ENCODE results near the gene OSBP. TPM values are rescaled to one million over a fixed set of nuclear protein-coding genes. Genes with fewer than 3 reads are reported as not detected.
A peak's percentile ranks its signal among the peaks of the same experiment; 100 is the strongest.

The OSBP gene
- total RNA-seq, 1 experiment from 2014 or later = 43.8 TPM

- Histone ChIP-seq H3K4me2 (ENCODE audit: low read length) (peak overlapping the region; percentile 86; the same call in 1 of the 2 replicates), H3K79me2 (ENCODE audit: insufficient read depth, low read length) (no peaks in the 10 kb centered on the region), H3K4me1 (ENCODE audit: control insufficient read depth in 1 of 2, insufficient read depth in 2 of 2, low read length in 2 of 2) (peaks cover 32 to 84% of the 10 kb centered on the region in 2 experiments), H2AFZ (ENCODE audit: low read depth, low read length, poor library complexity, severe bottlenecking) (peak overlapping the region; percentile 46), H3K9ac (ENCODE audit: low read length) (no peak overlapping the region), H3K4me3 (replicated peaks in 1 of 2; ENCODE audit: low read depth in 1 of 2, low read length in 2 of 2) (no peak overlapping the region), H3K9me3 (ENCODE audit: control insufficient read depth in 1 of 2, insufficient read depth in 1 of 2, low read depth in 1 of 2, low read length in 2 of 2) (no peaks in the 10 kb centered on the region), H3K27me3 (ENCODE audit: insufficient read depth, low read length) (no peaks in the 10 kb centered on the region), H3K36me3 (ENCODE audit: control insufficient read depth in 1 of 2, insufficient read depth in 2 of 2, low read length in 2 of 2) (no peaks in the 10 kb centered on the region), H3K27ac (ENCODE audit: low read depth, low read length) (peak overlapping the region; percentile 65; the same call in 1 of the 2 replicates), H3K9me2 (ENCODE audit: insufficient read depth) (no peaks in the 10 kb centered on the region), H4K20me1 (ENCODE audit: insufficient read depth) (no peaks in the 10 kb centered on the region)
- BruUV-seq (replicated peaks) = no TSS peak
- TF ChIP-seq, protein P1, sequence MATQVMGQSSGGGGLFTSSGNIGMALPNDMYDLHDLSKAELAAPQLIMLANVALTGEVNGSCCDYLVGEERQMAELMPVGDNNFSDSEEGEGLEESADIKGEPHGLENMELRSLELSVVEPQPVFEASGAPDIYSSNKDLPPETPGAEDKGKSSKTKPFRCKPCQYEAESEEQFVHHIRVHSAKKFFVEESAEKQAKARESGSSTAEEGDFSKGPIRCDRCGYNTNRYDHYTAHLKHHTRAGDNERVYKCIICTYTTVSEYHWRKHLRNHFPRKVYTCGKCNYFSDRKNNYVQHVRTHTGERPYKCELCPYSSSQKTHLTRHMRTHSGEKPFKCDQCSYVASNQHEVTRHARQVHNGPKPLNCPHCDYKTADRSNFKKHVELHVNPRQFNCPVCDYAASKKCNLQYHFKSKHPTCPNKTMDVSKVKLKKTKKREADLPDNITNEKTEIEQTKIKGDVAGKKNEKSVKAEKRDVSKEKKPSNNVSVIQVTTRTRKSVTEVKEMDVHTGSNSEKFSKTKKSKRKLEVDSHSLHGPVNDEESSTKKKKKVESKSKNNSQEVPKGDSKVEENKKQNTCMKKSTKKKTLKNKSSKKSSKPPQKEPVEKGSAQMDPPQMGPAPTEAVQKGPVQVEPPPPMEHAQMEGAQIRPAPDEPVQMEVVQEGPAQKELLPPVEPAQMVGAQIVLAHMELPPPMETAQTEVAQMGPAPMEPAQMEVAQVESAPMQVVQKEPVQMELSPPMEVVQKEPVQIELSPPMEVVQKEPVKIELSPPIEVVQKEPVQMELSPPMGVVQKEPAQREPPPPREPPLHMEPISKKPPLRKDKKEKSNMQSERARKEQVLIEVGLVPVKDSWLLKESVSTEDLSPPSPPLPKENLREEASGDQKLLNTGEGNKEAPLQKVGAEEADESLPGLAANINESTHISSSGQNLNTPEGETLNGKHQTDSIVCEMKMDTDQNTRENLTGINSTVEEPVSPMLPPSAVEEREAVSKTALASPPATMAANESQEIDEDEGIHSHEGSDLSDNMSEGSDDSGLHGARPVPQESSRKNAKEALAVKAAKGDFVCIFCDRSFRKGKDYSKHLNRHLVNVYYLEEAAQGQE (IDR thresholded peaks at IDR 0.05; ENCODE audit: low read depth) = no peak
- TF ChIP-seq, protein P2, sequence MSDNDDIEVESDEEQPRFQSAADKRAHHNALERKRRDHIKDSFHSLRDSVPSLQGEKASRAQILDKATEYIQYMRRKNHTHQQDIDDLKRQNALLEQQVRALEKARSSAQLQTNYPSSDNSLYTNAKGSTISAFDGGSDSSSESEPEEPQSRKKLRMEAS (IDR thresholded peaks at IDR 0.05) = no peak
- TF ChIP-seq YY1 (IDR thresholded peaks at IDR 0.05; ENCODE audit: extremely low read depth, insufficient replicate concordance, low read depth, low read length) = no peak
- no peak for TF ChIP-seq EZH2phosphoT487 (IDR thresholded peaks at IDR 0.05; ENCODE audit: borderline replicate concordance)
- no peak for TF ChIP-seq EZH2 (IDR thresholded peaks at IDR 0.05)
- no peak for TF ChIP-seq ZNF274 (IDR thresholded peaks at IDR 0.05; ENCODE audit: low read depth, low read length)
- TF ChIP-seq RAD21 (IDR thresholded peaks at IDR 0.05; ENCODE audit: low read depth) = no peak
- no peak for TF ChIP-seq SP1 (IDR thresholded peaks at IDR 0.05; ENCODE audit: low read depth)
- TF ChIP-seq TCF7L2 (IDR thresholded peaks at IDR 0.05; ENCODE audit: borderline replicate concordance, extremely low read depth, insufficient read depth, insufficient read length) = no peak
- TF ChIP-seq ELF1 (IDR thresholded peaks at IDR 0.05; ENCODE audit: borderline replicate concordance, low read depth) = no peak
- no peak for TF ChIP-seq ZFX (IDR thresholded peaks at IDR 0.05)
- no peak for TF ChIP-seq FOSL1 (IDR thresholded peaks at IDR 0.05; ENCODE audit: low read depth)
- DNase-seq (ENCODE audit: low read depth, low spot score) = no peak
- ChIA-PET CTCF (no interaction called here), RAD21 (ENCODE audit: low non-redundant PET in 1 of 2, low total read pairs in 2 of 2, uncharacterized antibody in 2 of 2, unreplicated experiment in 2 of 2) (no interaction called here), POLR2A (interaction anchor here (2.5 kb wide), 1 partner anchor 13 kb away, joined by 17 read pairs; no protein-coding TSS in a partner anchor)
- no peak for ATAC-seq
- intact Hi-C loops (cut with micrococcal nuclease) = no loop called here
Measured at GRCh38 chr11:59562292-59562691, 53.3 kb downstream of the OSBP start.
